22Rv1 (cell line): Measurements from ENCODE around the gene PRR30.

ENCODE experiments used
- ZFX ChIP-seq: fragments of 450-650 bp; IDR thresholded peaks from 2 replicates; pipeline ENCODE4 v1.6.1; 2017; ENCODE audit warnings: antibody characterized with exemption, borderline replicate concordance
- TF ChIP-seq, protein P1 (sequence below): fragments of 450-650 bp; IDR thresholded peaks from 2 replicates; pipeline ENCODE4 v1.5.1; 2017; ENCODE audit warnings: mild to moderate bottlenecking

DNA sequence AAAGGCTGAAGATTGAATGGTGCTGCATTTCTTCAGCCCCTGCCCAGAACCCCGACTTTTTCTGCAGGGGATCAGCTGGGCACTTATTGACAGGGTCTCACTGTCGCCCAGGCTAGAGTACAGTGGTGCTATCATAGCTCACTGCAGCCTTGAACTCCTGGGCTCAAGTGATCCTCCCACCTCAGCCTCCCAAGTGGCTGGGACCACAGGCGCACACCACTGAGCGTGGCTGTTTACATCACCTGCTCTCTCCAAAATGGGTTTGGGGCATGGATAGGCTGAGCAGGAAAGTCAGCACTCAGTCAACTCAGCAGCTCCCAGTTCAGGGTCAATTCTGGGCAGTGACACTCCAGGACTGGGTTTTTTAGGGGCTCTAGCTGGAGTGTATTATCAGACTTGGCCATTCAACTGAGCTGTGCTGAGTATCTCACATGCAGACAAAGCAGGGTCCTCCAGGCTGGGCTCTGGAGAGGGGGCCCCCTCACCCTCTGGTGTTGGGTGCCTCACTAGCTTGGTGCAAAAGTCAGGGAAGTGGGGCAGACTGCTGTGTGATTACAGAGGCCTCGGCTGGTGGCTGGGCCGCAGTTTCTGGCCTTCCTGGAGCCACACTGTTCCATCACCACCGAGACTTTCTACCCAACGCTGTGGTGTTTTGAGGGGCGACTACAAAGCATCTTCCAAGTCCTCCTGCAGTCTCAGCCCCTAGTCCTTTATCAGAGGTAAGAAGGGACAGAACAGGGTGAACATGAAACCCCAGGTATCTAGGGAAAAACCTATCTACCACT, 11.1 kb downstream of the PRR30 start:
- TF ChIP-seq, protein P1, sequence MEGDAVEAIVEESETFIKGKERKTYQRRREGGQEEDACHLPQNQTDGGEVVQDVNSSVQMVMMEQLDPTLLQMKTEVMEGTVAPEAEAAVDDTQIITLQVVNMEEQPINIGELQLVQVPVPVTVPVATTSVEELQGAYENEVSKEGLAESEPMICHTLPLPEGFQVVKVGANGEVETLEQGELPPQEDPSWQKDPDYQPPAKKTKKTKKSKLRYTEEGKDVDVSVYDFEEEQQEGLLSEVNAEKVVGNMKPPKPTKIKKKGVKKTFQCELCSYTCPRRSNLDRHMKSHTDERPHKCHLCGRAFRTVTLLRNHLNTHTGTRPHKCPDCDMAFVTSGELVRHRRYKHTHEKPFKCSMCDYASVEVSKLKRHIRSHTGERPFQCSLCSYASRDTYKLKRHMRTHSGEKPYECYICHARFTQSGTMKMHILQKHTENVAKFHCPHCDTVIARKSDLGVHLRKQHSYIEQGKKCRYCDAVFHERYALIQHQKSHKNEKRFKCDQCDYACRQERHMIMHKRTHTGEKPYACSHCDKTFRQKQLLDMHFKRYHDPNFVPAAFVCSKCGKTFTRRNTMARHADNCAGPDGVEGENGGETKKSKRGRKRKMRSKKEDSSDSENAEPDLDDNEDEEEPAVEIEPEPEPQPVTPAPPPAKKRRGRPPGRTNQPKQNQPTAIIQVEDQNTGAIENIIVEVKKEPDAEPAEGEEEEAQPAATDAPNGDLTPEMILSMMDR: no peak
- TF ChIP-seq ZFX: no peak
